HepG2 (cell line): Measurements from ENCODE around the gene EIF4A3. TPM values are rescaled to one million over a fixed set of nuclear protein-coding genes. Genes with fewer than 3 reads are reported as not detected.

Source experiments
- BORCS8-MEF2B ChIP-seq: sonication (generic); formaldehyde crosslinking; IDR thresholded peaks from 2 replicates; pipeline ENCODE4 v1.8.0; 2022; ENCODE audit warnings: mild to moderate bottlenecking, missing genetic modification reagents
- ETV6 ChIP-seq: sonication (generic); formaldehyde crosslinking; conservative IDR thresholded peaks from 2 replicates; pipeline ENCODE4 v1.4.0; 2020; ENCODE audit warnings: missing genetic modification reagents
- GATA4 ChIP-seq: sonication (generic); IDR thresholded peaks from 2 replicates; pipeline ENCODE4 v1.6.1; 2016; ENCODE audit warnings: antibody characterized with exemption, low read depth, borderline replicate concordance
- HMG20A ChIP-seq: IDR thresholded peaks from 2 replicates; pipeline ENCODE4 v1.6.1; 2016; ENCODE audit warnings: borderline replicate concordance
- MIER2 ChIP-seq: IDR thresholded peaks from 2 replicates; pipeline ENCODE4 v1.6.1; 2016; ENCODE audit warnings: missing biosample characterization, missing genetic modification reagents
- MTA1 ChIP-seq: sonication (generic); formaldehyde crosslinking; IDR thresholded peaks from 2 replicates; pipeline ENCODE4 v1.4.0; 2020; ENCODE audit warnings: missing genetic modification reagents, mild to moderate bottlenecking, borderline replicate concordance
- NR2F1 ChIP-seq, 2 experiments: fragments of 450-650 bp in 1 of 2; formaldehyde crosslinking in 1 of 2; IDR thresholded peaks; 2 replicates each; pipeline versions ENCODE4 v1.5.0 to v1.6.1; 2016 to 2020; ENCODE audit warnings: mild to moderate bottlenecking in 1 of 2, missing compliant biosample characterization in 1 of 2, missing genetic modification reagents in 1 of 2, moderate library complexity in 1 of 2
- NR2F2 ChIP-seq: IDR thresholded peaks from 2 replicates; pipeline ENCODE4 v1.6.1; 2012; ENCODE audit warnings: low read depth, inconsistent platforms, borderline replicate concordance
- SAP130 ChIP-seq: IDR thresholded peaks from 2 replicates; pipeline ENCODE4 v1.6.1; 2016; ENCODE audit warnings: low read depth
- SOX6 ChIP-seq, 2 experiments: fragments of 450-650 bp in 1 of 2; sonication (generic) in 1 of 2; formaldehyde crosslinking in 1 of 2; IDR thresholded peaks; 2 replicates each; pipeline versions ENCODE4 v1.4.0 to v1.6.1; 2017 to 2020; ENCODE audit warnings: antibody characterized with exemption in 1 of 2, mild to moderate bottlenecking in 1 of 2, missing genetic modification reagents in 1 of 2
- TARDBP ChIP-seq: sonication (generic); formaldehyde crosslinking; IDR thresholded peaks from 2 replicates; pipeline ENCODE4 v1.8.0; 2022; ENCODE audit warnings: mild to moderate bottlenecking, missing genetic modification reagents
- YY1 ChIP-seq: IDR thresholded peaks from 2 replicates; pipeline ENCODE4 v1.6.1; 2011; ENCODE audit warnings: low read length, low read depth, moderate library complexity, mild to moderate bottlenecking; ENCODE audit not compliant: insufficient read depth, insufficient replicate concordance
- ZFP41 ChIP-seq: sonication (generic); formaldehyde crosslinking; IDR thresholded peaks from 2 replicates; pipeline ENCODE4 v1.4.0; 2020; ENCODE audit warnings: mild to moderate bottlenecking, missing genetic modification reagents, borderline replicate concordance
- ZNF138 ChIP-seq: sonication (generic); formaldehyde crosslinking; IDR thresholded peaks from 2 replicates; pipeline ENCODE4 v1.5.0; 2020; ENCODE audit warnings: mild to moderate bottlenecking, low read depth, missing genetic modification reagents
- ZNF879 ChIP-seq: sonication (generic); formaldehyde crosslinking; IDR thresholded peaks from 2 replicates; pipeline ENCODE4 v1.8.1; 2023; ENCODE audit warnings: missing genetic modification reagents
- polyA plus RNA-seq, 8 experiments: library from polyadenylated mRNA; depleted of rRNA in 3 of 8; stranded (reverse) in 7 of 8; unstranded in 1 of 8; fragments of >200 nt; fragmentation: Illumina TruSeq in 4 of 8; extraction: Trizol in 4 of 8; gene quantifications; 2 replicates each; pipeline versions ENCODE4 v1.2.1 to v1.2.3, GENCODE V29; 2011 to 2016; ENCODE audit warnings: low read depth in 4 of 8, missing spikeins in 1 of 8, mixed read lengths in 1 of 8; ENCODE audit not compliant: insufficient read depth in 1 of 8
- total RNA-seq, 5 experiments: library from RNA; depleted of rRNA; stranded (reverse); fragments of >200 nt; fragmentation: Illumina TruSeq; extraction: Trizol; gene quantifications; 2 replicates each; pipeline ENCODE4 v1.2.3, GENCODE V29; 2016; ENCODE audit warnings: low read depth in 1 of 5
- TF ChIP-seq, protein P1 (sequence below): sonication (generic); formaldehyde crosslinking; IDR thresholded peaks from 2 replicates; pipeline ENCODE4 v1.4.0; 2020; ENCODE audit warnings: missing genetic modification reagents, mild to moderate bottlenecking, borderline replicate concordance
- TF ChIP-seq, protein P2 (sequence below): sonication (generic); formaldehyde crosslinking; IDR thresholded peaks from 2 replicates; pipeline ENCODE4 v1.4.0; 2020; ENCODE audit warnings: mild to moderate bottlenecking, low read depth, missing genetic modification reagents
- TF ChIP-seq, protein P3 (sequence below): sonication (generic); formaldehyde crosslinking; IDR thresholded peaks from 2 replicates; pipeline ENCODE4; 2020; ENCODE audit warnings: missing genetic modification reagents, mild to moderate bottlenecking, borderline replicate concordance
- TF ChIP-seq, protein P4 (sequence below): sonication (generic); formaldehyde crosslinking; IDR thresholded peaks from 2 replicates; pipeline ENCODE4 v1.8.1; 2023; ENCODE audit warnings: mild to moderate bottlenecking, moderate library complexity, missing genetic modification reagents

The EIF4A3 gene
- total and polyA plus RNA-seq, 2 of the 13 experiments (the other 11 are each of a cell fraction or from before 2014, with no cell fraction given): 145 to 187 TPM

DNA sequence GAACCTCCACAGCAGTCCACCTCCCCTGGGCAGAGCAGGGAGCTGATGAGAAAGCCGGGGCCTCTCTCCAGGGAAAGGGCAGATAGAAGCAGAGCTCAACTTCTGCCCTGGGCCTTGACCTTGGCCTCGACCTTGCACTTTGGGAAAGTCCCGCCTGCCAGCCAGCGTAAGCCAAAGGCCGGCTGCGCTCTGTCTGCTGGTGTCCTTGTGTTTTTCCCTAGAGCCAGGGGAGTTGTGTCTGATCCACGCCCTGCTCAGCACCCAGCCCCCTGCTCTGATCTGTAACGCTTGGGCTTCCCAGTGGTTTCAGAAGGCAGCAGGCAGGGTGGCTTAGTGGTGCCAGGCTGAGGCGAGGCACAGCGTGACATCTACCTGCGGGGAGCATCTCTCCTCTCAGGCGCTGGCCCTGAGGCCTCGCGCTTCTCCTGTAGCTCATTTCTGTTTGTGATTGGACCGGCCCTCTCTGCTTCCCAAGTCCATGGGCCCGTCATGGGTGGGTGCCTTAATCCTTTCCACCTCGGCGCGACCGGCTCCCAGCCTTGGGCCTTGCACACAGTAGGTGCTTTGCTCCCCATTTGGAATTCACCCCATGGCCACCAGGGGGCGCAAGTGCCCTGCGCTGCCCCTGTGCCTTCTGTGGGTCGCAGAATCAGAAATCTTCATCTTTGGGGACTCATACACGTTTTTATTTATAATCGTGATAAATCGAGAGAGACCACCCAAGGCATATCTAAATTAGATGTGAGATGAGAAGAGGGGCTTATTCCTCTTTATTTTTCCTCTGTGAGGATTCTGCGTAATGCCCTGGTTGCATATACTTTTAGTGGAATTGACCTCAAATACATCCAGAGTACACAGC, 49.0 kb upstream of the EIF4A3 start (continued):
- TF ChIP-seq, protein P1, sequence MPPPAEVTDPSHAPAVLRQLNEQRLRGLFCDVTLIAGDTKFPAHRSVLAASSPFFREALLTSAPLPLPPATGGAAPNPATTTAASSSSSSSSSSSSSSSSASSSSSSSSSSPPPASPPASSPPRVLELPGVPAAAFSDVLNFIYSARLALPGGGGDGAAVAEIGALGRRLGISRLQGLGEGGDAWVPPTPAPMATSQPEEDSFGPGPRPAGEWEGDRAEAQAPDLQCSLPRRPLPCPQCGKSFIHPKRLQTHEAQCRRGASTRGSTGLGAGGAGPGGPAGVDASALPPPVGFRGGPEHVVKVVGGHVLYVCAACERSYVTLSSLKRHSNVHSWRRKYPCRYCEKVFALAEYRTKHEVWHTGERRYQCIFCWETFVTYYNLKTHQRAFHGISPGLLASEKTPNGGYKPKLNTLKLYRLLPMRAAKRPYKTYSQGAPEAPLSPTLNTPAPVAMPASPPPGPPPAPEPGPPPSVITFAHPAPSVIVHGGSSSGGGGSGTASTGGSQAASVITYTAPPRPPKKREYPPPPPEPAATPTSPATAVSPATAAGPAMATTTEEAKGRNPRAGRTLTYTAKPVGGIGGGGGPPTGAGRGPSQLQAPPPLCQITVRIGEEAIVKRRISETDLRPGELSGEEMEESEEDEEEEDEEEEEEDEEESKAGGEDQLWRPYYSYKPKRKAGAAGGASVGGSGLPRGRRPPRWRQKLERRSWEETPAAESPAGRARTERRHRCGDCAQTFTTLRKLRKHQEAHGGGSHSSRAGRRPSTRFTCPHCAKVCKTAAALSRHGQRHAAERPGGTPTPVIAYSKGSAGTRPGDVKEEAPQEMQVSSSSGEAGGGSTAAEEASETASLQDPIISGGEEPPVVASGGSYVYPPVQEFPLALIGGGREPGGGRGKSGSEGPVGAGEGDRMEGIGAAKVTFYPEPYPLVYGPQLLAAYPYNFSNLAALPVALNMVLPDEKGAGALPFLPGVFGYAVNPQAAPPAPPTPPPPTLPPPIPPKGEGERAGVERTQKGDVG: 0 out of 2 replicates have a peak, but pooled peaks have one; percentile 67
- TF ChIP-seq GATA4 (no peak), HMG20A (peak; percentile 49; the same call in 1 of the 2 replicates), MIER2 (CRISPR knock-in tag) (0 out of 2 replicates have a peak, but pooled peaks have one; percentile 11), NR2F2 (peak; percentile 79), MTA1 (CRISPR knock-in tag) (peak; percentile 67), BORCS8-MEF2B (peak; percentile 68), NR2F1 (CRISPR knock-in tag; IDR thresholded peaks at IDR 0.05) (peak; percentile 76 to 89), ETV6 (CRISPR knock-in tag) (peak; percentile 65; the same call in 1 of the 2 replicates), YY1 (peak; percentile 22), ZNF138 (CRISPR knock-in tag) (no peak), TARDBP (CRISPR knock-in tag) (peak; percentile 57; the same call in 1 of the 2 replicates), ZFP41 (CRISPR knock-in tag) (no peak), ZNF879 (CRISPR knock-in tag) (no peak), SOX6 (IDR thresholded peaks at IDR 0.05) (no peak), SOX6 (CRISPR knock-in tag; IDR thresholded peaks at IDR 0.05) (peak; percentile 44), SAP130 (CRISPR knock-in tag) (peak; percentile 48)
- TF ChIP-seq, protein P2, sequence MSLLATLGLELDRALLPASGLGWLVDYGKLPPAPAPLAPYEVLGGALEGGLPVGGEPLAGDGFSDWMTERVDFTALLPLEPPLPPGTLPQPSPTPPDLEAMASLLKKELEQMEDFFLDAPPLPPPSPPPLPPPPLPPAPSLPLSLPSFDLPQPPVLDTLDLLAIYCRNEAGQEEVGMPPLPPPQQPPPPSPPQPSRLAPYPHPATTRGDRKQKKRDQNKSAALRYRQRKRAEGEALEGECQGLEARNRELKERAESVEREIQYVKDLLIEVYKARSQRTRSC (CRISPR knock-in tag): 0 out of 2 replicates have a peak, but pooled peaks have one; percentile 56
- TF ChIP-seq, protein P3, sequence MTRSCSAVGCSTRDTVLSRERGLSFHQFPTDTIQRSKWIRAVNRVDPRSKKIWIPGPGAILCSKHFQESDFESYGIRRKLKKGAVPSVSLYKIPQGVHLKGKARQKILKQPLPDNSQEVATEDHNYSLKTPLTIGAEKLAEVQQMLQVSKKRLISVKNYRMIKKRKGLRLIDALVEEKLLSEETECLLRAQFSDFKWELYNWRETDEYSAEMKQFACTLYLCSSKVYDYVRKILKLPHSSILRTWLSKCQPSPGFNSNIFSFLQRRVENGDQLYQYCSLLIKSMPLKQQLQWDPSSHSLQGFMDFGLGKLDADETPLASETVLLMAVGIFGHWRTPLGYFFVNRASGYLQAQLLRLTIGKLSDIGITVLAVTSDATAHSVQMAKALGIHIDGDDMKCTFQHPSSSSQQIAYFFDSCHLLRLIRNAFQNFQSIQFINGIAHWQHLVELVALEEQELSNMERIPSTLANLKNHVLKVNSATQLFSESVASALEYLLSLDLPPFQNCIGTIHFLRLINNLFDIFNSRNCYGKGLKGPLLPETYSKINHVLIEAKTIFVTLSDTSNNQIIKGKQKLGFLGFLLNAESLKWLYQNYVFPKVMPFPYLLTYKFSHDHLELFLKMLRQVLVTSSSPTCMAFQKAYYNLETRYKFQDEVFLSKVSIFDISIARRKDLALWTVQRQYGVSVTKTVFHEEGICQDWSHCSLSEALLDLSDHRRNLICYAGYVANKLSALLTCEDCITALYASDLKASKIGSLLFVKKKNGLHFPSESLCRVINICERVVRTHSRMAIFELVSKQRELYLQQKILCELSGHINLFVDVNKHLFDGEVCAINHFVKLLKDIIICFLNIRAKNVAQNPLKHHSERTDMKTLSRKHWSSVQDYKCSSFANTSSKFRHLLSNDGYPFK (CRISPR knock-in tag): 0 out of 2 replicates have a peak, but pooled peaks have one; percentile 53
- TF ChIP-seq, protein P4, sequence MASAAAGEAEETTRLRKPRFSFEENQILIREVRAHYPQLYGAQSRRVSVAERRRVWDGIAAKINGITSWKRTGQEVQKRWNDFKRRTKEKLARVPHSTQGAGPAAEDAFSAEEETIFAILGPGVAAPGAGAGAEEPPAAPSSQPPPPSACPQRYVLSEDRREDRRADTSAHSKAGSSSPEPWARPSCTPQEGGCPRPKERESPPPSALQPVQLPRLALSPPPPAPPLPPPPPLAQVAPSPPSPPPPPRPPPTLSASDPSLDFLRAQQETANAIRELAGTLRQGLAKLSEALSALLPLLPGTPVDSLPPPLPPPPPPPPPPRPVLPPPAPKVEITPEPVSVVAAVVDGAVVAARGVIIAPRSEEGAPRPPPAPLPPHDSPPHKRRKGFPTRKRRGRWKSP (CRISPR knock-in tag): peak; percentile 39; the same call in 1 of the 2 replicates
